Caco-2 (cell line): ENCODE measurements around the gene UNC13C. TPM values are rescaled to one million over a fixed set of nuclear protein-coding genes. Genes with fewer than 3 reads are reported as not detected.
A peak's percentile ranks its signal among the peaks of the same experiment; 100 is the strongest.

Experiments
- BruUV-seq: library from RNA; stranded (reverse); fragments of 400-500 nt; replicated peaks from 2 replicates; lab custom pipeline; 2021; lab: Mats Ljungman, UMichigan
- CTCF ChIA-PET: fragments of 300-600 bp; sonication (Branson Sonifier 250); formaldehyde crosslinking; loops from one replicate; lab custom pipeline; 2022; ENCODE audit warnings: antibody characterized with exemption; lab: Charles Lee
- POLR2A ChIA-PET: fragments of 300-600 bp; sonication (Branson Sonifier 250); formaldehyde crosslinking; loops from one replicate; lab custom pipeline; 2022; ENCODE audit warnings: antibody characterized with exemption; lab: Charles Lee
- DNase-seq, 2 experiments: peaks; one replicate each; pipeline versions ENCODE4 v3.0.0 to v3.0.0-alpha.2; 2020 to 2022
- H3K27me3 ChIP-seq: replicated peaks from 2 replicates; pipeline ENCODE4 v1.6.0; 2011; ENCODE audit warnings: low read length; ENCODE audit not compliant: control insufficient read depth, insufficient read depth
- H3K36me3 ChIP-seq: 2 replicates; pipeline ENCODE4 v1.5.1; 2011; ENCODE audit warnings: low read length; ENCODE audit not compliant: control insufficient read depth, insufficient read depth
- H3K4me1 ChIP-seq: fragments of 250-450 bp; sonication (Bioruptor Pico); 2 replicates; pipeline ENCODE4 v1.5.1; 2020; ENCODE audit warnings: mild to moderate bottlenecking
- H3K4me3 ChIP-seq: 2 replicates; pipeline ENCODE4 v1.5.1; 2011; ENCODE audit warnings: low read depth, mild to moderate bottlenecking, control low read depth, low read length
- H3K9me3 ChIP-seq: fragments of 250-450 bp; sonication (Bioruptor Pico); 2 replicates; pipeline ENCODE4 v1.5.1; 2020; ENCODE audit warnings: mild to moderate bottlenecking, moderate library complexity
- H3K27ac Mint-ChIP-seq: one replicate; pipeline ENCODE4 v1.8.0; 2022; ENCODE audit warnings: mixed read lengths; ENCODE audit not compliant: unreplicated experiment
- H3K27me3 Mint-ChIP-seq: one replicate; pipeline ENCODE4 v1.8.0; 2022; ENCODE audit warnings: mixed read lengths; ENCODE audit not compliant: insufficient read depth, unreplicated experiment
- H3K36me3 Mint-ChIP-seq: one replicate; pipeline ENCODE4 v1.8.0; 2022; ENCODE audit warnings: mild to moderate bottlenecking, mixed read lengths; ENCODE audit not compliant: insufficient read depth, unreplicated experiment
- H3K4me1 Mint-ChIP-seq: one replicate; pipeline ENCODE4 v1.8.0; 2022; ENCODE audit warnings: low read depth, mixed read lengths; ENCODE audit not compliant: unreplicated experiment
- H3K4me3 Mint-ChIP-seq: one replicate; pipeline ENCODE4 v1.8.0; 2022; ENCODE audit warnings: mild to moderate bottlenecking, moderate library complexity, mixed read lengths; ENCODE audit not compliant: unreplicated experiment
- H3K9me3 Mint-ChIP-seq: one replicate; pipeline ENCODE4 v1.8.0; 2022; ENCODE audit warnings: mixed read lengths; ENCODE audit not compliant: unreplicated experiment
- intact Hi-C: fragments of 100-400 bp; cut with micrococcal nuclease; formaldehyde crosslinking; loops from one replicate; pipeline ENCODE4 v1.10.0; 2022; ENCODE audit not compliant: unreplicated experiment
- total RNA-seq: library from RNA; stranded (reverse); gene quantifications from 2 replicates; pipeline ENCODE4 v1.2.3, GENCODE V29; 2022
- TF ChIP-seq, protein P1 (sequence below), 2 experiments: fragments of 200-600 bp in 1 of 2; IDR thresholded peaks; 1 replicate in 1 of 2; 2 replicates in 1 of 2; pipeline versions ENCODE4 v1.5.1 to v1.8.0; 2011 to 2022; ENCODE audit warnings: antibody characterized with exemption in 1 of 2, control low read depth in 1 of 2, inconsistent platforms in 1 of 2, low read depth in 1 of 2, low read length in 1 of 2, mild to moderate bottlenecking in 1 of 2, moderate library complexity in 1 of 2; ENCODE audit not compliant: insufficient read depth in 1 of 2, severe bottlenecking in 1 of 2, unreplicated experiment in 1 of 2

The UNC13C gene
- total RNA-seq, 1 experiment from 2014 or later, result 2.9 TPM

- no peaks in the 10 kb centered on the region for H3K36me3 ChIP-seq
- no peaks in the 10 kb centered on the region for H3K9me3 ChIP-seq
- TF ChIP-seq, protein P1, sequence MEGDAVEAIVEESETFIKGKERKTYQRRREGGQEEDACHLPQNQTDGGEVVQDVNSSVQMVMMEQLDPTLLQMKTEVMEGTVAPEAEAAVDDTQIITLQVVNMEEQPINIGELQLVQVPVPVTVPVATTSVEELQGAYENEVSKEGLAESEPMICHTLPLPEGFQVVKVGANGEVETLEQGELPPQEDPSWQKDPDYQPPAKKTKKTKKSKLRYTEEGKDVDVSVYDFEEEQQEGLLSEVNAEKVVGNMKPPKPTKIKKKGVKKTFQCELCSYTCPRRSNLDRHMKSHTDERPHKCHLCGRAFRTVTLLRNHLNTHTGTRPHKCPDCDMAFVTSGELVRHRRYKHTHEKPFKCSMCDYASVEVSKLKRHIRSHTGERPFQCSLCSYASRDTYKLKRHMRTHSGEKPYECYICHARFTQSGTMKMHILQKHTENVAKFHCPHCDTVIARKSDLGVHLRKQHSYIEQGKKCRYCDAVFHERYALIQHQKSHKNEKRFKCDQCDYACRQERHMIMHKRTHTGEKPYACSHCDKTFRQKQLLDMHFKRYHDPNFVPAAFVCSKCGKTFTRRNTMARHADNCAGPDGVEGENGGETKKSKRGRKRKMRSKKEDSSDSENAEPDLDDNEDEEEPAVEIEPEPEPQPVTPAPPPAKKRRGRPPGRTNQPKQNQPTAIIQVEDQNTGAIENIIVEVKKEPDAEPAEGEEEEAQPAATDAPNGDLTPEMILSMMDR (IDR thresholded peaks at IDR 0.05; ENCODE audit: insufficient read depth in 1 of 2, low read depth in 1 of 2, low read length in 1 of 2, severe bottlenecking in 1 of 2, unreplicated experiment in 1 of 2), result no peak
- Mint-ChIP-seq H3K36me3 (no peaks in the 10 kb centered on the region), H3K9me3 (no peaks in the 10 kb centered on the region), H3K4me3 (peak overlapping the region; percentile 3), H3K27ac (no peak overlapping the region), H3K4me1 (no peaks in the 10 kb centered on the region), H3K27me3 (no peaks in the 10 kb centered on the region)
- ChIA-PET POLR2A (no interaction called here), CTCF (interaction anchor here (0.6 kb wide), 1 partner anchor 1007 kb away, joined by 3 read pairs; no protein-coding TSS in a partner anchor)
- H3K27me3 ChIP-seq, result no peaks in the 10 kb centered on the region
- BruUV-seq, result no TSS peak
- no peak overlapping the region for H3K4me3 ChIP-seq
- DNase-seq, result no peak
- intact Hi-C loops, result no loop called here
- peaks cover 16% of the 10 kb centered on the region for H3K4me1 ChIP-seq
Observed at GRCh38 chr15:54619180-54619579, 640.9 kb downstream of the UNC13C start.

DNA sequence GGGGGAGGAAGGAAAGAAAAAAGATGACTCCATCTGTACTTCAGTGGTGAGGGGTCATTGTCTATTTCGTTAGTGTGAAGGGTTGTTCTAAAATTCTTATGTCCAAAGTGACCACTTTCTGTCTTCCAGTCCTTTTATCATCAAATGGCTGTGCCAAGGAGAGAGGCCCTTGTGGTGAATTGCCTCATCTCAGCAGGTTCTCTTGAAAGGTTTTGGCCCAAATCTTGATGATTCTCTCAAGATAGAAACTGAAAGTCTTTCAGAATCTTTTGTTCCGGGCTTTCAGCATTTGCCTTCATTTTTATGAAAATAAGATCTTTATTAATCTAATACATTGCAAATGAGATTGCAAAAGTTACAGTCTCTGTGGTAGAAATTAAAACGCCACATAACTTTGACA is 642.7 kb downstream of the UNC13C start:
- no peak overlapping the region for H3K27ac Mint-ChIP-seq
- ChIA-PET POLR2A (no interaction called here), CTCF (no interaction called here)
- H3K9me3 ChIP-seq, result no peaks in the 10 kb centered on the region
- H3K4me1 ChIP-seq, result peaks cover 16% of the 10 kb centered on the region
- BruUV-seq, result no TSS peak
- no peaks in the 10 kb centered on the region for H3K36me3 Mint-ChIP-seq
- no peaks in the 10 kb centered on the region for H3K36me3 ChIP-seq
- H3K27me3 ChIP-seq, result no peaks in the 10 kb centered on the region
- TF ChIP-seq, protein P1 (IDR thresholded peaks at IDR 0.05; ENCODE audit: insufficient read depth in 1 of 2, low read depth in 1 of 2, low read length in 1 of 2, severe bottlenecking in 1 of 2, unreplicated experiment in 1 of 2), result no peak
- intact Hi-C loops, result no loop called here
- no peak overlapping the region for H3K4me3 ChIP-seq
- H3K27me3 Mint-ChIP-seq, result no peaks in the 10 kb centered on the region
- no peaks in the 10 kb centered on the region for H3K9me3 Mint-ChIP-seq
- no peaks in the 10 kb centered on the region for H3K4me1 Mint-ChIP-seq
- DNase-seq, result no peak
- H3K4me3 Mint-ChIP-seq, result no peak overlapping the region

GRCh38 chr15:54636147-54636546 is 657.9 kb downstream of the UNC13C start:
- no peaks in the 10 kb centered on the region for H3K4me1 Mint-ChIP-seq
- POLR2A ChIA-PET, result no interaction called here
- no TSS peak for BruUV-seq
- H3K27me3 Mint-ChIP-seq, result no peaks in the 10 kb centered on the region
- CTCF ChIA-PET, result no interaction called here
- intact Hi-C loops, result no loop called here
- no peak overlapping the region for H3K4me3 Mint-ChIP-seq
- no peaks in the 10 kb centered on the region for H3K27me3 ChIP-seq
- no peaks in the 10 kb centered on the region for H3K4me1 ChIP-seq
- DNase-seq, result no peak
- no peaks in the 10 kb centered on the region for H3K36me3 ChIP-seq
- H3K9me3 ChIP-seq, result no peaks in the 10 kb centered on the region
- H3K27ac Mint-ChIP-seq, result no peak overlapping the region
- H3K4me3 ChIP-seq, result no peak overlapping the region
- H3K36me3 Mint-ChIP-seq, result no peaks in the 10 kb centered on the region
- TF ChIP-seq, protein P1 (IDR thresholded peaks at IDR 0.05; ENCODE audit: insufficient read depth in 1 of 2, low read depth in 1 of 2, low read length in 1 of 2, severe bottlenecking in 1 of 2, unreplicated experiment in 1 of 2), result no peak
- no peaks in the 10 kb centered on the region for H3K9me3 Mint-ChIP-seq
